Gastroesophageal sphincter (tissue), 3 donors: ENCODE measurements around the gene SLC36A1.

Experiments
- POLR2A ChIP-seq, 2 donors: fragments of 450-650 bp; IDR thresholded peaks; one replicate each; pipeline ENCODE4 v1.6.1; 2017; ENCODE audit warnings: antibody characterized with exemption in 2 of 2, mild to moderate bottlenecking in 2 of 2, moderate library complexity in 1 of 2
- POLR2AphosphoS5 ChIP-seq: sonication (generic); formaldehyde crosslinking; IDR thresholded peaks from one replicate; pipeline ENCODE4 v1.6.1; 2017; ENCODE audit warnings: antibody characterized with exemption
- TF ChIP-seq, protein P1 (sequence below), 4 experiments: fragments of 200-600 bp in 2 of 4; fragments of 450-650 bp in 2 of 4; sonication (generic) in 1 of 4; IDR thresholded peaks; one replicate each; pipeline ENCODE4 v1.5.1; 2017 to 2019; ENCODE audit warnings: antibody characterized with exemption in 4 of 4, mild to moderate bottlenecking in 2 of 4, moderate library complexity in 2 of 4

GRCh38 chr5:151469386-151469785 lies 22.0 kb downstream of the SLC36A1 start:
- TF ChIP-seq POLR2A (IDR thresholded peaks at IDR 0.05) = no peak
- TF ChIP-seq, protein P1, sequence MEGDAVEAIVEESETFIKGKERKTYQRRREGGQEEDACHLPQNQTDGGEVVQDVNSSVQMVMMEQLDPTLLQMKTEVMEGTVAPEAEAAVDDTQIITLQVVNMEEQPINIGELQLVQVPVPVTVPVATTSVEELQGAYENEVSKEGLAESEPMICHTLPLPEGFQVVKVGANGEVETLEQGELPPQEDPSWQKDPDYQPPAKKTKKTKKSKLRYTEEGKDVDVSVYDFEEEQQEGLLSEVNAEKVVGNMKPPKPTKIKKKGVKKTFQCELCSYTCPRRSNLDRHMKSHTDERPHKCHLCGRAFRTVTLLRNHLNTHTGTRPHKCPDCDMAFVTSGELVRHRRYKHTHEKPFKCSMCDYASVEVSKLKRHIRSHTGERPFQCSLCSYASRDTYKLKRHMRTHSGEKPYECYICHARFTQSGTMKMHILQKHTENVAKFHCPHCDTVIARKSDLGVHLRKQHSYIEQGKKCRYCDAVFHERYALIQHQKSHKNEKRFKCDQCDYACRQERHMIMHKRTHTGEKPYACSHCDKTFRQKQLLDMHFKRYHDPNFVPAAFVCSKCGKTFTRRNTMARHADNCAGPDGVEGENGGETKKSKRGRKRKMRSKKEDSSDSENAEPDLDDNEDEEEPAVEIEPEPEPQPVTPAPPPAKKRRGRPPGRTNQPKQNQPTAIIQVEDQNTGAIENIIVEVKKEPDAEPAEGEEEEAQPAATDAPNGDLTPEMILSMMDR (IDR thresholded peaks at IDR 0.05) = no peak
- TF ChIP-seq POLR2AphosphoS5 = no peak
